AG08396 (cell line): ENCODE results near the gene ANXA8L1.
"Not testable (repeated sequence)": the region's sequence is repeated elsewhere in the genome, so short reads cannot be mapped to it uniquely, and the experiment has no call there.

Experiments used
- DNase-seq: peaks from one replicate; pipeline ENCODE4 v3.0.0; 2012; ENCODE audit warnings: low spot score, mixed read lengths

Gene ANXA8L1

GRCh38 chr10:46375406-46375805 lies at the start of gene ANXA8L1:
TSS of gene ANXA8L1 (plus strand) at chr10:46375776. CDS start at chr10:46375852, 76 bp downstream.
- DNase-seq = not testable (repeated sequence)

GRCh38 chr10:46326066-46326465 lies 49.5 kb upstream of the ANXA8L1 start:
- DNase-seq = no peak

- DNase-seq = no peak
These were observed 48.6 kb upstream of the ANXA8L1 start for GRCh38 chr10:46326971-46327370.

GRCh38 chr10:46327685-46328084 lies 47.9 kb upstream of the ANXA8L1 start:
- no peak for DNase-seq

- no peak for DNase-seq
These were observed 46.5 kb upstream of the ANXA8L1 start for GRCh38 chr10:46328853-46329689.

- DNase-seq = no peak
These were observed 45.9 kb upstream of the ANXA8L1 start for GRCh38 chr10:46329690-46330016.

GRCh38 chr10:46330894-46331293 lies 44.7 kb upstream of the ANXA8L1 start:
- no peak for DNase-seq

- not testable (repeated sequence) for DNase-seq
These were observed 10.1 kb upstream of the ANXA8L1 start for GRCh38 chr10:46365484-46365883.

GRCh38 chr10:46367209-46367608 lies 8.4 kb upstream of the ANXA8L1 start:
- DNase-seq = not testable (repeated sequence)

GRCh38 chr10:46367666-46368240 lies 7.8 kb upstream of the ANXA8L1 start:
- DNase-seq = not testable (repeated sequence)

- not testable (repeated sequence) for DNase-seq
These were observed 6.6 kb upstream of the ANXA8L1 start for GRCh38 chr10:46368956-46369355.

- not testable (repeated sequence) for DNase-seq
These were observed 1.2 kb upstream of the ANXA8L1 start for GRCh38 chr10:46374410-46374809.

GRCh38 chr10:46377022-46377421 lies 1.4 kb downstream of the ANXA8L1 start:
- not testable (repeated sequence) for DNase-seq

GRCh38 chr10:46377651-46378050 lies 2.1 kb downstream of the ANXA8L1 start:
- not testable (repeated sequence) for DNase-seq

- not testable (repeated sequence) for DNase-seq
These were observed 2.5 kb downstream of the ANXA8L1 start for GRCh38 chr10:46378108-46378507.

- DNase-seq = not testable (repeated sequence)
These were observed 3.8 kb downstream of the ANXA8L1 start for GRCh38 chr10:46379233-46379848.

- not testable (repeated sequence) for DNase-seq
These were observed 10.3 kb downstream of the ANXA8L1 start for GRCh38 chr10:46385858-46386257.

- not testable (repeated sequence) for DNase-seq
These were observed 11.1 kb downstream of the ANXA8L1 start for GRCh38 chr10:46386694-46387093.

GRCh38 chr10:46387309-46387902 lies 11.8 kb downstream of the ANXA8L1 start:
- not testable (repeated sequence) for DNase-seq

GRCh38 chr10:46391422-46391821 lies 15.8 kb downstream of the ANXA8L1 start:
- DNase-seq = not testable (repeated sequence)

GRCh38 chr10:46396441-46397279 lies 21.1 kb downstream of the ANXA8L1 start:
- peak; percentile 30 for DNase-seq

- DNase-seq = not testable (repeated sequence)
These were observed 22.2 kb downstream of the ANXA8L1 start for GRCh38 chr10:46397767-46398166.
